Transverse colon (tissue), 4 donors: Measurements from ENCODE around the gene SPAG7.

Source experiments
- POLR2AphosphoS5 ChIP-seq, 3 donors: sonication (generic); formaldehyde crosslinking; IDR thresholded peaks; one replicate each; pipeline ENCODE4 v1.6.1; 2016; ENCODE audit warnings: antibody characterized with exemption in 3 of 3
- TF ChIP-seq, protein P1 (sequence below), 5 experiments: fragments of 200-600 bp in 3 of 5; fragments of 450-650 bp in 2 of 5; sonication (generic) in 3 of 5; IDR thresholded peaks; 1 replicate in 2 of 5; 2 replicates in 3 of 5; pipeline ENCODE4 v1.5.1; 2016 to 2017; ENCODE audit warnings: antibody characterized with exemption in 5 of 5, inconsistent platforms in 3 of 5, mild to moderate bottlenecking in 2 of 5, moderate library complexity in 1 of 5

DNA sequence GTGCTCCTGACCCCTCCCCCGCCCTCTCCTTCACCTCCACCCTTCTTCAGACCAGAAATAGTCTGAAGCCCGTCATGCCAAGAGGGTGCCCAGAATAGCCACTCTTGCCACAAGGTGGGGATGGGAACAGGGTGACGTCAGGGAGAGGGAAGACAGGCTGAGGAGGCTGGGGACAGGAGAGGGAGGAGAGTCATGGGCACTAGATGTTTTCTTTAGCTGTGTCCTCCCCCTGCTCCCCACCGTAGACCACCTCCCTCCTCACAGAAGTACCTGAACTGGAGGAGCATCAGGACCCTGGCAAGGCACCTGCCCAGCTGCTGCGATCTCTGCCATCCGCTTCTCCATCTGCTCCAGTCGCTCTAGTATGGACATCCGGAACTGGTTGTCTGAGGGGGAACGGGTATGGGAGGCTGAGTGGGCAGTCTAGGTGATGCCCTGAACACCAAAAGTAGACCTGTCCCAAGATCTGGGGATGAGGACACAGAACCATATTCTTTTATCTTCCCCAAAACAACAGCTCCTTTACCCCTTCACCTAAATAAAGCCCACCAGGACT is 6.6 kb upstream of the SPAG7 start:
- no peak for TF ChIP-seq POLR2AphosphoS5 (IDR thresholded peaks at IDR 0.05)
- TF ChIP-seq, protein P1, sequence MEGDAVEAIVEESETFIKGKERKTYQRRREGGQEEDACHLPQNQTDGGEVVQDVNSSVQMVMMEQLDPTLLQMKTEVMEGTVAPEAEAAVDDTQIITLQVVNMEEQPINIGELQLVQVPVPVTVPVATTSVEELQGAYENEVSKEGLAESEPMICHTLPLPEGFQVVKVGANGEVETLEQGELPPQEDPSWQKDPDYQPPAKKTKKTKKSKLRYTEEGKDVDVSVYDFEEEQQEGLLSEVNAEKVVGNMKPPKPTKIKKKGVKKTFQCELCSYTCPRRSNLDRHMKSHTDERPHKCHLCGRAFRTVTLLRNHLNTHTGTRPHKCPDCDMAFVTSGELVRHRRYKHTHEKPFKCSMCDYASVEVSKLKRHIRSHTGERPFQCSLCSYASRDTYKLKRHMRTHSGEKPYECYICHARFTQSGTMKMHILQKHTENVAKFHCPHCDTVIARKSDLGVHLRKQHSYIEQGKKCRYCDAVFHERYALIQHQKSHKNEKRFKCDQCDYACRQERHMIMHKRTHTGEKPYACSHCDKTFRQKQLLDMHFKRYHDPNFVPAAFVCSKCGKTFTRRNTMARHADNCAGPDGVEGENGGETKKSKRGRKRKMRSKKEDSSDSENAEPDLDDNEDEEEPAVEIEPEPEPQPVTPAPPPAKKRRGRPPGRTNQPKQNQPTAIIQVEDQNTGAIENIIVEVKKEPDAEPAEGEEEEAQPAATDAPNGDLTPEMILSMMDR (IDR thresholded peaks at IDR 0.05) = no peak
